HG03378 (cell line): ENCODE data around the gene MAML2.

Experiments used
- ATAC-seq: cut with Tn5 transposase; IDR thresholded peaks from one replicate; pipeline ENCODE4 v1.9.1; 2021; ENCODE audit warnings: mild to moderate bottlenecking, moderate library complexity; ENCODE audit not compliant: unreplicated experiment

MAML2 gene

GRCh38 chr11:96339706-96340554 lies 3.1 kb downstream of the MAML2 start:
- no peak for ATAC-seq

DNA sequence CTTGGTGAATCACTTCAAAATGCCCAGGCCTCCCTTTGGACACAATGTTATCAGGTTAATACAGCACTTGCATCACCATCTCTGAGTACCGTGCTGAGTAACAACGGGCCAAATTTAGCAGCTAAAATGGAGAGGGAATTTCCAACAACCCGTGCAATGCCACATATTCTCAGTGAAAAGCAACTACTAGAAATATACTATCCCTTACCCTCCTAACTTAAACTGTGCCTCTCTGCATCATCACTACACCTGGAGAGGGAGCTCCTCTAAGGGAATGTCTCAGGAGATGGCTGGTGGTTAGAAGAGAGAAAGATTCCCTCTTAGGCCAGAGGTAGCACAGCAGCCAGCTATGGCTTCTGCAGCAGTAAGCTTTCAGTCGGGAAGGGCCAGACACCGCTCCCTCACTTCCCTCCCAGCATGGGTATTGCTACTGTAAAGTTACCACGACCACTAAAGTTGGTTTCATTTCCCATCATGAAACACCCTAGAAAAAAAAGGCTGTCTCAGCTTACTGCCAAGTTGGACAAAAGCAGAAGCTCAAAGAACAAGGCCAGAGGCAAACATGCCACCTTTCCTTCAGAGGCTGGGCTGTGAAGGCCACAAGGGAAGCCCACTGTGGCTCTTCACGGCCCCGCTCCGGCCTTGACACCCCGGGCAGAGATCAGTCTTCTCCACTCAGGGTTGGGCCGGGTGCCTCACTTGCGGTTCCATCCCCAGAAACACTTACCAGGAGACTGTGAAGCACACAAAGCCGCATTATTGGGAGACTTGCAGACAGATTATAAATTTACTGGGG lies 3.9 kb downstream of the MAML2 start:
- peak; percentile 44 for ATAC-seq

DNA sequence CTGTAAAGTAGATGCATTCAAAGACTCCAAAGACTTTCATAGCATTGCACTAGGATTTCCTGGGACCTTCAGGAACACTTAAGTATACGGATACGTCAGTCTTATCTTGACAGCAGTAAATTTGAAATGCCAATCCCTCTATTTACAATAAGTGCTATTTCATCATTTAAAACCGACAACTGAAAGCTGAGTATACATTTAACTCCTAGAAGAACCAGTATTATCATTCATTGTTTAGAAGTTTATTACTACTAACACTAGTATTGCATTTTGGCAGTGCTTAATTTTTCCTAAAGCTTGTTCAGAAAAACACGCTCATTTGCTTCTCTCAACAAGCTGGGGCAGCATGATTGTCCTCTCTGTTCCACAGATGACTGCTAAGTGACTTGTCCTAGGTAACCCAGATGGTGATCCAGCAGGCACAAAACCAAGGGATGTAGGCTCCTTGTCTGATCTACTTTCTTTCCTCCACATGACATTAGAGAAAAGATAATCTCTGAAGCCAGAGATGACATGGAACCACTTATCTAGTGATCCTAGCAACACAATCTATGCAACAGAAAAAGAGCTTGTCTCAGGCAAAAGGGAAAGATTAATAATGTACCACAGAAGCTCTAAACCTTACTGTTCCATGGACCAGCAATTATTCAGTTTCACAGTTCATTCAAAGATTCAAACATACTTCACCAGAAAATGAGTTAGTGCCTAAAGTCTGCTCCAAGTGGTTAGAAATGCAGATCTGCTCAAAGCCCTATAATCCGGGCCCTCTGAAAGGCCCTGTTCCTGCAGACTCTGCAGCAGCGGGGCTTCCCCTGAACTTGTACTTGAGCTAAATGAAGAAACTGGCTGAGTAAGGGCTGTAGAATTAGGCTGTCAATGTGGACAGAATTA lies 5.2 kb downstream of the MAML2 start:
- ATAC-seq = peak; percentile 36

DNA sequence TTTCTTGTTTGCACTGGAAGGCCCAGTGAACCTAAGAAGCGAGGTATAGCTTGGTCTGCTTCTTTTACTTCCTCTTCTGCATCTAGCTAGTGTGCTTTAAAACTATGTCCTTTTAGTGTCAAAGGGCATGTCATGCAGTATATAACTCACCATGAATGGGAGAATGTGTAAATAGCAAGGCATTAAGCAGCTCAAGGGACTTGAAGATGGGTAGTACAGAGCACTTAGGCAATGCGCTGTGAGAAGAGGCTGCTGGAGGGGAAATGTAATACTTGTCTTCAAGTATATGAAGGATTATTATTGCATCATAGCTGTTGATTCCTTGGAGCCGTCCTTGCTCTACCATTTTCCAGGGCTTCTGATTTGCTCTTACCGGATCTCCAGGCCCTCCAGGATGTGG lies 7.6 kb downstream of the MAML2 start:
- ATAC-seq = no peak

- no peak for ATAC-seq
Measured at GRCh38 chr11:96334219-96334618, 8.8 kb downstream of the MAML2 start.

DNA sequence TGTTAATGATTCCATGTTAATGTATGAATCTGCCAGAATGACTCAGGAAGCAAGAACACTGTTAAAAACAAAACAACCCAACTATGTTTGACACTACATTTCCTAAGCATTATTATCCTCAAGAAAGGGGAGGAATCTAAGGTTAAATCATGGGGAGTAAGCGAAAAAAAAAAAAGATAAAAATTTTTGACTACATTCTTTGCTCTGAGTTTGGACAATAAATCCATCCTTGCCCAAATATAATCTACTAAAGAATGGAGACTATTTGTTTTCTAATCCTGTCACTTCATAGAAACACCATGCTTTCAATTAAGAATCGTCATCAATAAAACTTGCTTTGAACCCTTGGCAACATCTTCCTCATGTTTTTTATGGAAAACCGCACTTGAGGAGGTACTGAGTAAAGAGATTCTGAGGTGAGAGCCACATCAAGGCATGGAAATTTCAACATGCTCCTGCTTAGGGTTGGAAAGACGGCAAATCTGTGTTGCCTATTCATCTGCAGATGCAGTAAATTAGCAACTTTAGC lies 9.7 kb downstream of the MAML2 start:
- ATAC-seq = no peak

DNA sequence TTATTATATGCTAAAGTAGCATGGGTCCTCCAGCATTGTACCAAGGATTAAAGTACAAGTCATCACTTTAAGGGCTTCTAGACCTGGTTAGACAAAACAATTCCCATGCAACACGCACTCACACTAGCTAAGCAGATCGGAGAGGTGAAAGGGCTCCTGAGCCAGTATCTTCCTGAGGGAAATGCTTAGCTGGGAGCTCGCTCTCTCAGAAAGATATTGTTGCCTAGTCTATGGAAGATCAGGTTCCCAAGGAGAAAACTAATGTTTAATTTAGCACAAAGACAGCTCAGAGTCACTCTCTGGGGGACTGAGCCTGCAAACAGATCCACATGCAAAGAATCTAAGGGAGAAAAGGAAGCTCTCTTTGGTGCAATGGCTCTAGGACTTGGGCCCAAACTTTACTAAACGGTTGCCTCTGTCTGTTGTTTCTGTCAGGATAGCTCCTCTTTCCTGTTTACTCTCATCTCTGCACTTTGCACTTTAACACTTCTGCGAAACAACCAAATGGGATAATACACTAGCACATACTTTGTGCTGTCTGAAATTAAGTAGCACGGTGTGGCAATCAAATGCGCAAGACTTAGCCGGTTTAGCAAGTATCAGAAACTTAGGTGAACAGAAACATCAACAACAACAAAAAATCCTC lies 10.7 kb downstream of the MAML2 start:
- no peak for ATAC-seq

DNA sequence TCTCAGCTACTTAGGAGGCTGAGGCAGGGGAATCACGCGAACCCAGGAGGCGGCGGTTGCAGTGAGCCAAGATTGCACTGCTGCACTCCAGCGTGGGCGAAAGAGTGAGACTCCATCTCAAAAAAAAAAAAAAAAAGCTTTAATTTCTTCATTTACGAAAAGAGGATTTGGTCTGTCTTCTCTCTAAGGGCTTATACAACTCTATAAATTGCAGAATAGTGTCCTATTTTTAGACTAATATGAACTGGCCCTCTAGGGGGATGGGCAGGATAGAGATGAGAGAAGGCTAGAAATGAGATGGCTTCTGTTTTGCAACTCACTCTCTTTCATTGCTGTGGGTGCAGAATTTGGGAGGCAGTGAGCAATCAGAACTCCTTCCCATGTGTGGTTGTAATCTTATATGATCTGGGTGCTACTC lies 11.3 kb downstream of the MAML2 start:
- no peak for ATAC-seq

GRCh38 chr11:96330511-96330859 lies 12.5 kb downstream of the MAML2 start:
- ATAC-seq = no peak

- ATAC-seq = no peak
Measured at GRCh38 chr11:96329855-96330510, 13.0 kb downstream of the MAML2 start.

DNA sequence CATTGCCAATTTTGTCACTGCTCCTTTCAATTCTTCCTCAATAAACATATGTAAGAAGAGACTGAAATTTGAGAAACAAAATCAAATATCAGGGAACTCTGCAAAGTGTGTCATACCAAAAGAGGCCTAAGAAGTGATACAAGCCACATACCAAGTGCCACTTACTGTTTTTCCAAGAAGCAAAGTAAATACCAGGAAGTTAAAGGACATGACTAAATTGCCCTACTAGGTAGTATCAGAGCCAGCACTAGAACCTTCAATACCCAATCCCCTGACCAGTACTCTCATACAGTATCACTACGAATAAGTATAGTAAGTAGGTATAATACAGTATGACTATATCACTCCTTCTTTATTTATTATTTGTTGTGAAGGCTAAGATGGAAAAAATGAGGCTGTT lies 13.6 kb downstream of the MAML2 start:
- ATAC-seq = no peak

GRCh38 chr11:96328395-96329010 lies 14.5 kb downstream of the MAML2 start:
- no peak for ATAC-seq

DNA sequence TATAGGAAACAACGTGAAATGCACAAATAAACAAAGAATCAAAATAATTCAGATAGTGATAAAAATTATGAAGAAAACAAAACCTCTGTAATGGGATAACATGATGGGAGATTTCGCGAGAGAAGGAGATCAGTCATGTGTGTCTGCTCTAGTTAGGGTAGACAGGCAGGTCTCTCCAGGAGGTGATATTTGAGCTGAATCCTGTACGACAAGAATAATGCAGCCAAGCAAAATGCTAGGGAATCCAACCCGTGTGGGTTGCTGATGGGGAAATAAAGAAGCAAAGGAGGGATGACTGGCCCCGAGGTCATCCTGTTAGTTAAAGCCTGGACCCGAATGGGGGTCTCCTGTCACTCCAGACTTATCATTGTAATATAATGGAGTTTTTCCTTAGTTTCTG lies 16.0 kb downstream of the MAML2 start:
- ATAC-seq = no peak

DNA sequence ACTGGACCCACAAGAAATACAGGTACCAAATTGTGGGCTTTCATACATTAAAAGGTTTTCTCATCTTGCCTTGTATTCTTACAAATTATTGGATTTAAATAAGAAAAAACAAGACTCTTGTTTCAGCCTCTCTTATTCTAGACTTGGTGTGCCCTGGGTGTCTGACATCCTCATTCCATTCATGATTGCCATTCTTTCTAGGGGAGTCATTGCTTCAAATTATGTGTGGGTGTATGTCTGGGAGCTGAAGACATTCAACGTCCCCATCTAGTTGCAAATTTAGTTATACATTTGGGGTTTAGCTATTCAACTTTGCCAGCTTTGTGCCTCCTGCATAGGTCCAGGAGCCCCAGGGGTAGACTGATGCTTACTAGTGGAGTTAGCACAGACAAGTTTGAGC lies 18.1 kb downstream of the MAML2 start:
- ATAC-seq = no peak

DNA sequence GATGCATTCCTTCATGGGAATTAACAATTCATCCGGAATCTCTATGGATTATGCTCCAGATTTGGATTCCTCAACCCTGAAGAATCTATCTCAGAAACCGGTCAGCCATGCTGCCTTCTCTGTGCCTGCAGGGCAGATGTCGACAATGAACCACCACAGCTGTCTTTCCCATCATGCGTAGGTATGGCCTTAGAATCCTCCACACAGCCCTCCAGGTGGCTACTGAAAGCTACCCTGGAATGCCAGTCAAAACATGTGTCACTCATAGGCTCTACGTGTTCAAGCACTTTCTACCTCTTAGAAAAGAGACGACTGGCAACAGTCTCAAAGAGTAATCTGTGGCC lies 19.4 kb downstream of the MAML2 start:
- ATAC-seq = no peak

DNA sequence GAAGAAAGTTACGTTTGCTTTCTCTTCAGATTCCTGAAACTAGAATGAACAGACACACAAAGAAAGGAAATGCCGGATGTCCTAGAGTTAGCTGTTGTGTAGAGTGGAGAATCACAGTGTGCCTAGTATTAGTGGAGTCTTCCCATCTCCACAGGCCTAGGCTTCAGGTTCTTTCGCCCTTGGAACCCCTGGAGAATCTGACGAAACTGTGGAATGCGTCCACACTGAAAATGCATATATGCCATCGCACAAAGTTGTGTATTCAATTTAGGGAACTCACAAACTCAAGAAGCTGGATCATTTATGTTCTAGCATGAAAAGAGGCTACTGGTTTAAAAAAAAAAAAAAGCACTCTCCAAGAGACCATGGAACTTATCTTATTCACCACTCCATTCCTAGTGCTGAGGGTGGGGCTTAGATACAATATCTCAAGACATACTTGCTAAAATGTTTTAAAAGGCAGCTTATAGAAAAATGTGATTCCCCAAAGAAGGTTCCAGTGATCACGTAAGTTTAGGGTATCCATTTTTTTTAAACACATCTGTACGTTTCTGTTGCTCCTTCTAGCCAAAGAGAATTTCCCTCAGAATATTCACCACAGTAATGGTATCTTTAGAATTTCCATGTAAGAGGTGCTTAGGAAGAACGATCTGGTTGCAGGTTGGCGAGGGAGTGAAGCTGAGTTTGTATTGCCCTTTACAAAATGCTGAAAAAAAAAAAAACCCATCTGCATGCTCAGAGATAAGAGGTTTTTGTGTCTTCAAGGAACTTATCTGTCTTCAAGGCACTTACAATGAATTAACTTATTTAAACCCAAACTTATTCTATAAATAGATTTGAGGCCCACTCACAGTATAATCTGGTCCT lies 20.0 kb downstream of the MAML2 start:
- ATAC-seq = no peak

GRCh38 chr11:96321091-96321490 lies 21.9 kb downstream of the MAML2 start:
- no peak for ATAC-seq

DNA sequence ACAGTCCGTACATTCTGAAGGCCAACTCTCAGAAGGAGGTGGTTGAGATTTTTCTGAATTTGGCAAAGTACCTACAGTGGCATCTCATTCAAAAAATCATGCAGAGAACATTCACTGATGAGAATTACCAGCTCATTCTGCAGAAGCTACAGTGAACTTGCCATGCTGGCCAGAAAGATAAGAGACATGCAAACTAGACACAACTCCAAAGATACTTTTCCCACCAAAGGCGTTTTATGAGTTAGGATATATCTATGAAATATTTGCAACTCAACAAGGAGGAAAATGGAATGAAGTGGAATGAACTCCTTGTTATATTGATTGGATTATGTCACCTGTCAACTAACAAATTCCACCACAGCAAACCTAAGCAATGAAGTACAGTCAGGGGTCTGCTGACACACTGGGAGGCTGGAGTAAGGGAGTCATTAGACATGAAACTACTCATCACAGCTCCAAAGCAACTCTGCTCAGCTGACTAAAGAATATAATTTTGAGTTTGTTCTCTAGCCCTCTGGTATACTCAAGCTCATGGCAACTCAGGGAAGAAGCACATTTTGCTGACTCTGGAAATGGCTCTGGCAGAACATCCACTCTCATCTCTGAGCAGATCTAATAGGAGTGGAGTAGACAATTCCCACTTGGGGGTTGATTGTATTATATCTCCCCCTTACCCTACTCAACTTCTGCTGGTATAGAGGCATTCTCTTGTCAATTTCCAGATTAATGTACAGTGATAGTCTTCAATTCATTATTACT lies 22.9 kb downstream of the MAML2 start:
- no peak for ATAC-seq
